Measurements from ENCODE around the gene LSMEM2. TPM values are rescaled to one million over a fixed set of nuclear protein-coding genes. Genes with fewer than 3 reads are reported as not detected.
"Not testable (repeated sequence)": the region's sequence is repeated elsewhere in the genome, so short reads cannot be mapped to it uniquely, and the experiment has no call there.

The LSMEM2 gene
- total RNA-seq, 2 donors from 2014 or later = 1.4 to 6.6 TPM

- ATAC-seq; DNase-seq; intact Hi-C loops (cut with DNase I): not testable (repeated sequence)
Measured at GRCh38 chr3:50262200-50262599, 16.7 kb upstream of the LSMEM2 start.

- ATAC-seq (no peak), DNase-seq (no peak)
- intact Hi-C loops (cut with DNase I) = no loop called here
Measured at GRCh38 chr3:50262778-50263177, 16.1 kb upstream of the LSMEM2 start.

- ATAC-seq (no peak), DNase-seq (no peak)
- intact Hi-C loops (cut with DNase I) = no loop called here
Measured at GRCh38 chr3:50263478-50264382, 15.2 kb upstream of the LSMEM2 start.

GRCh38 chr3:50264383-50264963 is 14.4 kb upstream of the LSMEM2 start:
- DNase-seq (peak; percentile 72), ATAC-seq (peak; percentile 53 to 64)
- intact Hi-C loops (cut with DNase I) = no loop called here

- intact Hi-C loops (cut with DNase I) = no loop called here
- no peak for DNase-seq
- ATAC-seq = no peak
Measured at GRCh38 chr3:50264964-50265485, 13.9 kb upstream of the LSMEM2 start.

GRCh38 chr3:50265571-50265970 is 13.3 kb upstream of the LSMEM2 start:
- DNase-seq (no peak), ATAC-seq (no peak)
- intact Hi-C loops (cut with DNase I) = no loop called here

GRCh38 chr3:50266017-50266416 is 12.9 kb upstream of the LSMEM2 start:
- DNase-seq (no peak), ATAC-seq (no peak)
- intact Hi-C loops (cut with DNase I) = no loop called here

GRCh38 chr3:50266836-50267235 is 12.1 kb upstream of the LSMEM2 start:
- DNase-seq (no peak), ATAC-seq (no peak)
- intact Hi-C loops (cut with DNase I) = no loop called here

- DNase-seq (peak; percentile 78), ATAC-seq (peak; percentile 36 to 40)
- intact Hi-C loops (cut with DNase I) = no loop called here
Measured at GRCh38 chr3:50267280-50267913, 11.5 kb upstream of the LSMEM2 start.

GRCh38 chr3:50268276-50268675 is 10.6 kb upstream of the LSMEM2 start:
- intact Hi-C loops (cut with DNase I) = no loop called here
- ATAC-seq = no peak
- DNase-seq = no peak

GRCh38 chr3:50268703-50269451 is 10.0 kb upstream of the LSMEM2 start, which contains the start of gene SEMA3B:
Gene SEMA3B (plus strand): TSS chr3:50269147. CDS start chr3:50269241, 94 bp downstream.
- ATAC-seq (peak; percentile 15 to 21), DNase-seq (peak; percentile 65)
- intact Hi-C loops (cut with DNase I) = no loop called here

GRCh38 chr3:50269460-50269859 is 9.4 kb upstream of the LSMEM2 start:
- ATAC-seq (no peak), DNase-seq (no peak)
- intact Hi-C loops (cut with DNase I) = no loop called here

- DNase-seq (no peak), ATAC-seq (no peak)
- intact Hi-C loops (cut with DNase I) = loop anchor here (5.0 kb wide), 3 partner anchors 57 to 148 kb away; partner anchors contain the start of genes GNAT1 (in 1 of the 2) and TUSC2 (in 1 of the 2)
Measured at GRCh38 chr3:50269977-50270413, 8.9 kb upstream of the LSMEM2 start.

GRCh38 chr3:50270422-50271224 is 8.3 kb upstream of the LSMEM2 start:
- intact Hi-C loops (cut with DNase I) = loop anchor here (5.0 kb wide), 3 partner anchors 57 to 148 kb away; partner anchors contain the start of genes GNAT1 (in 1 of the 2) and TUSC2 (in 1 of the 2)
- ATAC-seq (no peak), DNase-seq (no peak)

- intact Hi-C loops (cut with DNase I) = loop anchor here (5.0 kb wide), 3 partner anchors 56 to 149 kb away; partner anchors contain the start of genes GNAT1 (in 1 of the 2) and TUSC2 (in 1 of the 2)
Measured at GRCh38 chr3:50271314-50271936, 7.5 kb upstream of the LSMEM2 start.

GRCh38 chr3:50272538-50272910 is 6.4 kb upstream of the LSMEM2 start:
- DNase-seq, ATAC-seq: not testable (repeated sequence)
- intact Hi-C loops (cut with DNase I) = loop anchor here (2.0 to 5.0 kb wide), 5 partner anchors 46 to 150 kb away; partner anchors contain the start of genes GNAT1 (in 1 of the 2) and TUSC2 (in 1 of the 2)

More at GRCh38 chr3:50271314-50271936, 7.5 kb upstream of the LSMEM2 start:
- DNase-seq (no peak), ATAC-seq (no peak)
